HepG2 (cell line): ENCODE results near the gene ARHGAP45.

Experiments used
- GTF2F1 ChIP-seq: fragments of 150-350 bp; IDR thresholded peaks from 2 replicates; pipeline ENCODE4 v1.6.1; 2014; ENCODE audit warnings: low read length
- MAFK ChIP-seq, 2 experiments: IDR thresholded peaks in 1 of 2; conservative IDR thresholded peaks in 1 of 2; 2 replicates each; pipeline ENCODE4 v1.6.1; 2011; ENCODE audit warnings: improper control_type of control experiment in 2 of 2, low read length in 2 of 2
- NR2F6 ChIP-seq, 2 experiments: IDR thresholded peaks; 2 replicates each; pipeline ENCODE4 v1.6.1; 2016; ENCODE audit warnings: antibody characterized with exemption in 1 of 2, mild to moderate bottlenecking in 1 of 2
- PAXIP1 ChIP-seq: sonication (generic); formaldehyde crosslinking; conservative IDR thresholded peaks from 2 replicates; pipeline ENCODE4 v1.4.0; 2020; ENCODE audit warnings: mild to moderate bottlenecking, missing genetic modification reagents, moderate library complexity
- TSC22D2 ChIP-seq: sonication (generic); formaldehyde crosslinking; IDR thresholded peaks from 2 replicates; pipeline ENCODE4 v1.5.1; 2020; ENCODE audit warnings: missing genetic modification reagents, mild to moderate bottlenecking, borderline replicate concordance
- YEATS2 ChIP-seq: sonication (generic); formaldehyde crosslinking; IDR thresholded peaks from 2 replicates; pipeline ENCODE4 v1.4.0; 2020; ENCODE audit warnings: missing genetic modification reagents, borderline replicate concordance
- ZNF883 ChIP-seq: sonication (generic); formaldehyde crosslinking; IDR thresholded peaks from 2 replicates; pipeline ENCODE4 v1.5.1; 2020; ENCODE audit warnings: mild to moderate bottlenecking, missing genetic modification reagents; ENCODE audit errors: not compliant biosample characterization
- TF ChIP-seq, protein P1 (sequence below): sonication (generic); formaldehyde crosslinking; IDR thresholded peaks from 2 replicates; pipeline ENCODE4 v1.8.1; 2023; ENCODE audit warnings: missing genetic modification reagents, inconsistent platforms, borderline replicate concordance
- TF ChIP-seq, protein P2 (sequence below): sonication (generic); formaldehyde crosslinking; IDR thresholded peaks from 2 replicates; pipeline ENCODE4 v1.8.1; 2022; ENCODE audit warnings: mild to moderate bottlenecking, missing genetic modification reagents
- TF ChIP-seq, protein P3 (sequence below): sonication (generic); formaldehyde crosslinking; IDR thresholded peaks from 2 replicates; pipeline ENCODE4 v1.5.0; 2020; ENCODE audit warnings: mild to moderate bottlenecking, missing genetic modification reagents, moderate library complexity

DNA sequence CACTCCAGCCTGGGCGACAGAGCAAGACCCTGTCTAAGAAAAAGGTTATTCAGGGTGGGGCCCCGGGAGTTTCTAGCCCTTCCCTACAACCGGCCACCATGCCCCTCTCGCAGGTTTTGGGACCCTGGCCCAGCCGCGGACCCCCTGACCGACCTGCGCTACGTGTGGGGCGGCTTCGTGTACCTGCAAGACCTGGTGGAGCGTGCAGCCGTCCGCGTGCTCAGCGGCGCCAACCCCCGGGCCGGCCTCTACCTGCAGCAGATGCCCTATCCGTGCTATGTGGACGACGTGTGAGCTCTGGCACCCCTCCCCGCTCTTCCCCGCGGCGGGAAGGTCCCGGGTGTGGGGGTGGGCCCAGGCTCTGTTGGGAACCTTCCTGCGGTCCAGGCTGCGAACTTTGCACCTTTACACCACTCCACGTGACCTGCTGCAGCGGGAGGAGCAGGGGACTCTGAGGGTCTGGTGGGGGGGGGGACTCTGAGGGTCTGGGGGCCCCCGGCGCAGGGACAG is 20.8 kb upstream of the ARHGAP45 start:
- TF ChIP-seq YEATS2 (no peak), MAFK (conservative IDR thresholded peaks at IDR 0.05 in 1 of 2, IDR thresholded peaks at IDR 0.05 in 1 of 2; ENCODE audit: low read length in 2 of 2) (no peak), GTF2F1 (no peak), NR2F6 (IDR thresholded peaks at IDR 0.05) (no peak), NR2F6 (CRISPR knock-in tag; IDR thresholded peaks at IDR 0.05) (peak; percentile 24; the same call in 1 of the 2 replicates), PAXIP1 (CRISPR knock-in tag) (peak; percentile 86), TSC22D2 (CRISPR knock-in tag) (no peak), ZNF883 (CRISPR knock-in tag) (no peak)
- TF ChIP-seq, protein P1, sequence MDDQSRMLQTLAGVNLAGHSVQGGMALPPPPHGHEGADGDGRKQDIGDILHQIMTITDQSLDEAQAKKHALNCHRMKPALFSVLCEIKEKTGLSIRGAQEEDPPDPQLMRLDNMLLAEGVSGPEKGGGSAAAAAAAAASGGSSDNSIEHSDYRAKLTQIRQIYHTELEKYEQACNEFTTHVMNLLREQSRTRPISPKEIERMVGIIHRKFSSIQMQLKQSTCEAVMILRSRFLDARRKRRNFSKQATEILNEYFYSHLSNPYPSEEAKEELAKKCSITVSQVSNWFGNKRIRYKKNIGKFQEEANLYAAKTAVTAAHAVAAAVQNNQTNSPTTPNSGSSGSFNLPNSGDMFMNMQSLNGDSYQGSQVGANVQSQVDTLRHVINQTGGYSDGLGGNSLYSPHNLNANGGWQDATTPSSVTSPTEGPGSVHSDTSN: peak; percentile 40; the same call in 1 of the 2 replicates
- TF ChIP-seq, protein P2, sequence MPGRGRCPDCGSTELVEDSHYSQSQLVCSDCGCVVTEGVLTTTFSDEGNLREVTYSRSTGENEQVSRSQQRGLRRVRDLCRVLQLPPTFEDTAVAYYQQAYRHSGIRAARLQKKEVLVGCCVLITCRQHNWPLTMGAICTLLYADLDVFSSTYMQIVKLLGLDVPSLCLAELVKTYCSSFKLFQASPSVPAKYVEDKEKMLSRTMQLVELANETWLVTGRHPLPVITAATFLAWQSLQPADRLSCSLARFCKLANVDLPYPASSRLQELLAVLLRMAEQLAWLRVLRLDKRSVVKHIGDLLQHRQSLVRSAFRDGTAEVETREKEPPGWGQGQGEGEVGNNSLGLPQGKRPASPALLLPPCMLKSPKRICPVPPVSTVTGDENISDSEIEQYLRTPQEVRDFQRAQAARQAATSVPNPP (CRISPR knock-in tag): no peak
- TF ChIP-seq, protein P3, sequence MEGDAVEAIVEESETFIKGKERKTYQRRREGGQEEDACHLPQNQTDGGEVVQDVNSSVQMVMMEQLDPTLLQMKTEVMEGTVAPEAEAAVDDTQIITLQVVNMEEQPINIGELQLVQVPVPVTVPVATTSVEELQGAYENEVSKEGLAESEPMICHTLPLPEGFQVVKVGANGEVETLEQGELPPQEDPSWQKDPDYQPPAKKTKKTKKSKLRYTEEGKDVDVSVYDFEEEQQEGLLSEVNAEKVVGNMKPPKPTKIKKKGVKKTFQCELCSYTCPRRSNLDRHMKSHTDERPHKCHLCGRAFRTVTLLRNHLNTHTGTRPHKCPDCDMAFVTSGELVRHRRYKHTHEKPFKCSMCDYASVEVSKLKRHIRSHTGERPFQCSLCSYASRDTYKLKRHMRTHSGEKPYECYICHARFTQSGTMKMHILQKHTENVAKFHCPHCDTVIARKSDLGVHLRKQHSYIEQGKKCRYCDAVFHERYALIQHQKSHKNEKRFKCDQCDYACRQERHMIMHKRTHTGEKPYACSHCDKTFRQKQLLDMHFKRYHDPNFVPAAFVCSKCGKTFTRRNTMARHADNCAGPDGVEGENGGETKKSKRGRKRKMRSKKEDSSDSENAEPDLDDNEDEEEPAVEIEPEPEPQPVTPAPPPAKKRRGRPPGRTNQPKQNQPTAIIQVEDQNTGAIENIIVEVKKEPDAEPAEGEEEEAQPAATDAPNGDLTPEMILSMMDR (CRISPR knock-in tag): peak; percentile 68
